Measurements from ENCODE around the gene BICDL1.
"Not testable (repeated sequence)": the region's sequence is repeated elsewhere in the genome, so short reads cannot be mapped to it uniquely, and the experiment has no call there.

BICDL1 gene
- total RNA-seq = 241 to 244 reads per million in 2 donors

DNA sequence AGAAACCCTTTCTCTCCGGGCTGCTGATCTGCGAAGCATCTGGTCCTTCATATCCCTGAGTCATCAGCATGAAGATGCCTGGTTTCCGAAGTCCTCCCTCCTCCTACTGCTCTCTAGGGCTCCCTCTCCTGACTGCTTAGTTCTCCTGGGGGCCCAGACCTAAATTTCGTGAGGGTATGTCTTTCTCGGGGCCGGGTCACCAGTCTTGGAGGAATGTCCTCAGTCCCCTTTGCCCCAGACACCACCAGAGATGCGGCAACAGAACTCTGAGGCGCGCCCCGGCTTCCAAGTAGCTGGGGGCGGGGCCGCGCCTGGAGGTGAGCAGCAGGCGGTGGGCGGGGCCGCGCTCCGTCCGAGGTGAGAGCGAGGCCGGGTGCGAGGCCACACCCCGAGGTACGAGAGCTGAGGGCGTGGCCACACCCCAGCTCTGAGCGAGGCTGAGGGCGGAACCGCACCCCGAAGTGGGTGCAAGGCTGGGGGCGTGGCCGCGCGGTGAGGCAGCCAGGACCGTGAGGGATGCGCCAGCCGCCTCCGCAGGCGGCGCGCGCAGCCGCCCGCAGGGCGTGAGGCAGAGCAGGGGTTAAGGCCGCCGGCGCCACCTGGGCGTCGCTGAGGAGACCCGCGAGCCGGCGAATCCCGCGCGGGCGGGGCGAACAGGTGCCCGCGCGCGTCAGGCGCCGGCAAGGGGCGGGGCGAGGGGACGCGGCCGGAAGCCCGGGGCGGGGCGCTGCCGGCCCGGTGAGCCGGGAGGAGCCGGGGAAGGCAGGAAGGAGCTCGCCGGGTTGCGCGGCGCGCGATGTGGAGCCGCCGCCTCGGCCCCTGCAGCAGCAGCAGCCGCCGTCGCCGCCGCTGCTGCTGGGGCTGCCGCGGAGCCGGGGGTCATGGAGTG, at the start of gene BICDL1:
Gene BICDL1, plus strand, starts transcription at position 765 of the 889 bp plus-strand sequence. CDS start 633 bp downstream, outside the sequence.
- DNase-seq = peak; percentile 95

DNA sequence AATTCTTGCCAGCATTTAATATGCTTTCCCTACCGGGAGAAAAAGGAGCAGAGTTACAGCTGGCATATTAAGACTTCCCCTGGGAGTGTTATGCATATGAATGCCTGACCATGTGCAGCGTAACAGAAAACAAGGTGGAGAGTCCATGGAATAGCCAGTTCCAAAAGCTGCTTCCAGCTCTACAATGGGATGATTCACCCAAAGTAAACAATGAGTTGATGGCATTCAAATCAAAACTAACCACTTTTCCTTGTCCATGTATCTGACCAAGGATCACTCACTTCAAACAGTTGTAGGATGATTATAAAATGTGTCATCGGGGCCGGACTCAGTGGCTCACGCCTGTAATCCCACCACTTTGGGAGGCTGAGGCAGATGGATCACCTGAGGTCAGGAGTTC, 48.1 kb upstream of the BICDL1 start:
- no peak for DNase-seq

DNA sequence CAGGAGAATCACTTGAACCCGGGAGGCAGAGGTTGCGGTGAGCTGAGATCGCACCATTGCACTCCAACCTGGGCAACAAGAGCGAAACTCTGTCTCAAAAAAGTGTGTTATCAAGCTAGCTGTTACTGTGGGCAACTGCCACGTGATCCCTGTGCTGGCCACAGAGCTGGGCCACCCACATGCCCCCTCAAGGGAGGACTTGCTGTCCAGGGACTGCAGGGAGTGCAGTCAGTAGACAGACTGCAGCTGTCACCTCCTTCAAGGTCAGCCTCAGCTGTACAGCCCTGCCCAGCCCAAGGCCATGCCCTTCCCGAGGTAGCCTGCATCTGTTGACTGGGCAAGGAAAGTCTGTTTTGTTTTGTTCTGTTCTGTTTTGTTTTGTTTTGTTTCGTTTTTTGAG, 46.6 kb upstream of the BICDL1 start:
- no peak for DNase-seq

GRCh38 chr12:119946213-119946612, 42.8 kb upstream of the BICDL1 start:
- no peak for DNase-seq

GRCh38 chr12:119949145-119949544, 39.9 kb upstream of the BICDL1 start:
- DNase-seq = no peak

GRCh38 chr12:119949594-119949993, 39.4 kb upstream of the BICDL1 start:
- DNase-seq = no peak

- no peak for DNase-seq
Observed at GRCh38 chr12:119956047-119956446, 33.0 kb upstream of the BICDL1 start.

DNA sequence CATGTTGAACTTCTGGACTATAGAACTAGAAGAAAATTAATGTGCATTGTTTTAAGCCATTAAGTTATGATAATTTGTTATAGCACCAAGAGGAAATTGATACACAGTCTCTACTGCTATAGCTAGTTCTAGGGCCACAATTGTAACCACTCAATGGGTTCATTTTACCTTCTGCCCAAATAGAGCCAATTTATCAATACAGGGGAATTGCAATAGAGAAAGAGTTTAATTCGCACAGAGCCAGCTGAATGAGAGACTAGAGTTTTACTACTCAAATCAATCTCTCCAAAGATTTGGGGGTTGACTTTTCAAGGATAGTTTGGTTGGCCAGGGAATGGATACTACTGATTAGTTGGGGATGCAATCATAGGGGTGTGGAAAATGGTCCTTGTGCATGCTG, 31.9 kb upstream of the BICDL1 start:
- DNase-seq = no peak

- no peak for DNase-seq
Observed at GRCh38 chr12:119959435-119959834, 29.6 kb upstream of the BICDL1 start.

DNA sequence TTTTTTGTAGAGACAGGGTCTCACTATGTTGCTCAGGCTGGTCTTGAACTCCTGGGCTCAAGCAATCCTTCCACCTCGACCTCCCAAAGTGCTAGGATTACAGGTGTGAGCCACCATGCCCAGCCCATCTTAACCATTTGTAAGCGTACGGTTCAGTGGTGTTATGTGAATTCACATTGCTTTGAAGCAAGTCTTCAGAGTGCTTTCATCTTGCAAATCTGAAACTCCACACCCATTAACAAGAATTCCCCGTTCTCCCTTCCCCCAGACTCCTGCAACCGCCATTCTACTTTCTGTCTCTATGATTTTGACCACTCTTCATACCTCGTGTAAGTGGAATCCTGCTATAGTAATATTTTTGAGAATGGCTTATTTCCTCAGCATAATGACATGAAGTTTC, 24.9 kb upstream of the BICDL1 start:
- DNase-seq = no peak

DNA sequence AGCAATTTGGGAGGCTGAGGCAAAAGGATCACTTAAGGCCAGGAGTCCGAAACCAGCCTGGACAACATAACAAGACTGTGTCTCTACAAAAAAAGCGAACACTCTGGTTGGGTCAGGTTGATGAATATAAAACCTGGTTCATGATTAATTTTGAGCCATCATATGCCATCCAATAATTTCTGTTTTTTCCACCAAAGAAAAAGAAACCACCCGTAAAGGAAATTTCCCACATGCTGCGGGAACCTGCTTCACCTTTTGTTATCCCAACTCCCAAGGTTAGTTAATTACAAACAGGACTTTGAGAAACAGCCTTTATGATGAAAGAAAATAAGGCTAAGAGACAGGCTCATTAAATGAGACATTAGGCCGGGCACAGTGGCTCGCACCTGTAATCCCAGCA, 24.1 kb upstream of the BICDL1 start:
- no peak for DNase-seq

- no peak for DNase-seq
Observed at GRCh38 chr12:119980242-119980641, 8.8 kb upstream of the BICDL1 start.

DNA sequence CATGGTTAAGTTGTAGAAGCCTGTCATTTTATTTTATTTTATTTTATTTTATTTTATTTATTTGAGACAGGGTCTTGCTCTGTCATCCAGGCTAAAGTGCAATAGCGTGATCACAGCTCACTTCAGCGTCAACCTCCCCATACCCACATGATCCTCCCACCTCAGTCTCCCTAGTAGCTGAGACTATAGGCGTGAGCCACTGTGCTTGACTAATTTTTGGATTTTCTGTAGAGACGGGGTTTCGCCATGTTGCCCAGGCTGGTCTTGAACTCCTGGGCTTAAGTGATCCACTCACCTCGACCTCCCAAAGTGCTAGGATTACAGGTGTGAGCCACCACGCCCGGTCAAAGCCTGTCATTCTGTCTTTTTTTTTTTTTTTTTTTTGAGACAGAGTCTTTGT, 8.3 kb upstream of the BICDL1 start:
- DNase-seq = not testable (repeated sequence)

DNA sequence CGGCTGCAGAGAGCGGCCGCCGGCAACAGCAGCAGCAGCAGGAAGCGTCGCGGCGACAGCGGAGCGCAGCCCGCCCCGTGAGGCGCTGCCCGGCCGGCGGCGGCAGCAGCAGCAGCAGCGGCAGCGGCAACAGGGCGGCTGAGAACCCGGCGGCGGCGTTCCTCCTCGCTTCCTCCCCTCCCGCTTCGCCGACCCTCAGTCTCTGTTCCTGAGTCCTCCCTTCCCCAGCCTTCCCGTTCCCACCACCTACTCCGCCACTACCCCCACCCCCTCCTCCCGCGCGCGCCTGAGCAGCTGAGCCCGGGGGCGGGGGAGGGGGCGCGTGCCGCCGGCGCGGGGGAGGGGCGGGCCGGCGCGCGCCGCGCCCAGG, 310 bp downstream of the BICDL1 start:
- DNase-seq = peak; percentile 41

- peak; percentile 68 for DNase-seq
Observed at GRCh38 chr12:119989731-119990381, 820 bp downstream of the BICDL1 start.

DNA sequence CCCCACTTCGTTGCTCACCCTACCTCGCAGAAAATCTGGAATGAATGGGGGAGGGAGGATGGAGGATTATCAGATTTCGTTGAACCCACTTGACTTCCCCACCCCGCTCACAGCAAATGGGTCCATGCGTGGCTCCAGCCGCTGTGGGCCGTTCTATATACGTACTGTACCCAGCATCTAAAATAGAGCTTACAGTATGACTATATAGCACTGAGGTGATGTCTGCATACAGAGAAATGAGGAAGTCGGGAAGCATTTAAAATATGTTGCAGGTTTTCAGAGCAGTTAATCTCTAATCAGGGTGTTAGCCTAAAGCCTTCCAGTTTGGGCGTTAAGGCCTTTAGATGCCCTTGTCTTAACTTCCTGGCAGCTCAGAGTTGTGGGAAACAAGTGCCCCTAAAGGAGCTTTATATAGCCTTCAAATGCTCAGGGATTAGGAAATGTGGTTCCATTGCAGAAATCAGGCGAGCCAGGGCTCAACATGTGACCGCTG, 1.4 kb downstream of the BICDL1 start:
- no peak for DNase-seq

DNA sequence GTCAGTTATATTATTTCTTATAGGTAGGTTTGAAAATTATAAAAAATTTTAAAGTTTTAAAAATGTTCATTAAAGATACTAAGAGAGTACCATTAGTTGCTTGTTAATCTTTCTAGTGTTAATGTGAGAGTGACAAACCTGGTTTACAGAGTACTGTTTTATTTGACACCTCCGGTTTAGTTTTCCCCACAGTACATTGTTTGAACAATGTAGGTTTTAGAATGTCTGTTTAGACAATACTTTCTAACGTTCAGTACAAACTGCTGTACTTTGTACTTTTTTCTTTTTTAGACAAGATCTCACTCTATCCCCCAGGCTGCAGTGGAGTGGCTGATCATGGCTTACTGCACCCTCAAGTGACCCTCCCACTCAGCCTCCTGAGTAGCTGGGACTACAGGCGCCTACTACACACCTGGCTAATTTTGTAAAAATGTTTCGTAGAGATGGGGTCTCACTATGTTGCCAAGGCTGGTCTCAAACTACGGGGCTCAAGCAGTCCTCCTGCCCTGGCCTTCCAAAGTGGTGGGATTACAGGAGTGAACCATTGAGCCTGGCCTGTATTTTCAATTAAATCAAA, 3.2 kb downstream of the BICDL1 start:
- no peak for DNase-seq

DNA sequence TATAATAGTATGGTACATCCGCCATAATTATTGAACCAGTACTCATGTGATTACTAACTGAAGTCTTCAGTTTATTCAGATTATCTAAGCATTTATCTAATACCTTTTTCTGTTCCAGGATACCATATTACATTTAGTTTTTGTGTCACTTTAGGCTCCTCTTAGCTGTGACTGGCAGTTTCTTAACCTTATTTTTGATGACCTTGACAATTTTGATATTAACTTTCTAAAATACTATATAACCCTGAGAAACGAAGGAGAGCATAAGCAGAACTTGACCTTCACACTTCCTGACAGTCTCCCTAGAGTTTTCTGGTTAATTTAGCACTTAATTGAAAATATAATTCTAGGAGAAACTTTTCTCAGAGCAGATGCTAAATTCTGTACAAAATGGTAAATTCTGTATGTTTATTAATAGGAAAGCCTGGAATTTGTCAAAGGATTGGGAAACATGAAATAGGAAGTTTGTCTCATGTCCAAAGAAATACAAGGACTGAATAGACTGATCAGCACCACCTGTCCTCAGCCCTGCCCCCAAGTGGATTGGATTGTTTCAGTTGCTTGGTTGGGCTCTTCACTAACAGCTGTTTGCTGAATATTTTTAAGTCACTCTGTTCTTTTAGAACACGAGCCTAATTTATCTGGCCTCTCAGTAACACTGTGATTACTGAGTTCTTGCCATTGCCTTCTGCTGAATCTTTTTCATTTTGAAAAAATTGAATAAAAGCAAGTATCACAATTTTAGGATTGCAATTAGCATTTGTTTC, 6.0 kb downstream of the BICDL1 start:
- no peak for DNase-seq

DNA sequence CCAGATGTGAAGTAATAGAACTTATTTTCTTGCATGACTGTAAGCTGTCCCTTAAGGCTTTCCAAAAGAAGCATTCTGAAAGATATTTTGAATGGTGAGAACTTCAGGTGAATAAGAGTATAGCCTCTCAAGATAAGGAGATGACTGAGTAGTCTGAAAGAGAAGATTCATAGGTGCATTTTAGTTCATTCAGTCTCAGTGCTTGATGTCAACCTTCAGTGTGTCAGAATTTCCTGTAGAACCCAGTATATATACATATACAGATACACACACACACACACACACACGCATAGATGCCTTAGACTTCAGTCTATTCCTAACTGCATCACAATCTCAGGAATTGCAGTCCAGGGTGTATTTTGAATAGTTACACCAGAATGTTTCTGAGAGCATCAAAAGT, 7.4 kb downstream of the BICDL1 start:
- no peak for DNase-seq

- no peak for DNase-seq
Observed at GRCh38 chr12:119998471-119999245, 9.6 kb downstream of the BICDL1 start.

- no peak for DNase-seq
Observed at GRCh38 chr12:120000556-120000955, 11.5 kb downstream of the BICDL1 start.
